Activated B cell treated with CpG ODN at 0.5 μM for 24 hours (primary cell): ENCODE results near the gene AP1G1. TPM values are rescaled to one million over a fixed set of nuclear protein-coding genes. Genes with fewer than 3 reads are reported as not detected.

Experiments
- ATAC-seq: fragments of 200-7000 bp; cut with Tn5 transposase; one replicate; pipeline ENCODE4 v1.10.0; 2021; ENCODE audit warnings: low read depth, mild to moderate bottlenecking, moderate library complexity
- CTCF ChIA-PET: fragments of 350-600 bp; sonication (Branson Sonifier 250); formaldehyde crosslinking; loops from one replicate; lab custom pipeline; 2021; ENCODE audit warnings: antibody characterized with exemption; lab: Charles Lee
- POLR2A ChIA-PET: fragments of 350-600 bp; sonication (Branson Sonifier 250); formaldehyde crosslinking; loops from one replicate; lab custom pipeline; 2021; ENCODE audit warnings: antibody characterized with exemption; lab: Charles Lee
- DNase-seq: peaks from one replicate; pipeline ENCODE4 v3.0.0; 2022
- H3K27ac Mint-ChIP-seq: one replicate; pipeline ENCODE4 v1.8.0; 2020; ENCODE audit warnings: mixed read lengths
- H3K27me3 Mint-ChIP-seq: one replicate; pipeline ENCODE4 v1.8.0; 2021; ENCODE audit warnings: mixed read lengths
- H3K36me3 Mint-ChIP-seq: one replicate; pipeline ENCODE4 v1.8.0; 2021; ENCODE audit warnings: low read depth, mixed read lengths
- H3K4me1 Mint-ChIP-seq: one replicate; pipeline ENCODE4 v1.8.0; 2021; ENCODE audit warnings: mixed read lengths
- H3K4me3 Mint-ChIP-seq: one replicate; pipeline ENCODE4 v1.8.0; 2020; ENCODE audit warnings: mild to moderate bottlenecking, mixed read lengths
- H3K9me3 Mint-ChIP-seq: one replicate; pipeline ENCODE4 v1.8.0; 2020; ENCODE audit warnings: mixed read lengths
- CTCF ChIP-seq: fragments of 200-600 bp; IDR thresholded peaks from one replicate; pipeline ENCODE4 v1.8.0; 2022; ENCODE audit warnings: antibody characterized with exemption, mild to moderate bottlenecking
- intact Hi-C: fragments of 100-400 bp; cut with micrococcal nuclease; formaldehyde crosslinking; loops from one replicate; pipeline ENCODE4 v1.15.1; 2024
- total RNA-seq: library from RNA; stranded (reverse); gene quantifications from 2 replicates; pipeline ENCODE4 v1.2.3, GENCODE V29; 2022

AP1G1 gene
- total RNA-seq, 1 donor from 2014 or later, result 120 TPM

- no peaks in the 10 kb centered on the region for H3K9me3 Mint-ChIP-seq
- H3K36me3 Mint-ChIP-seq, result peaks cover 40% of the 10 kb centered on the region
- H3K4me3 Mint-ChIP-seq, result peak overlapping the region; percentile 92
- no peaks in the 10 kb centered on the region for H3K27me3 Mint-ChIP-seq
- peak overlapping the region; percentile 98 for H3K27ac Mint-ChIP-seq
- POLR2A ChIA-PET, result interaction anchor here (0.8 to 1.3 kb wide), 7 partner anchors 9 to 48 kb away, joined by 3 to 16 read pairs (median 3); partner anchors contain the start of genes AP1G1 and ZNF821
- CTCF ChIA-PET, result interaction anchor here (0.8 to 1.1 kb wide), 2 partner anchors 36 to 37 kb away, joined by 4 to 5 read pairs; no protein-coding TSS in a partner anchor
- intact Hi-C loops, result no loop called here
- no peak for TF ChIP-seq CTCF
- peaks cover 51% of the 10 kb centered on the region for H3K4me1 Mint-ChIP-seq
- DNase-seq (no peak), ATAC-seq (no peak)
Observed at GRCh38 chr16:71846431-71846830, 37.8 kb upstream of the AP1G1 start.

GRCh38 chr16:71845639-71846430, 37.2 kb upstream of the AP1G1 start, which contains the start of gene ATXN1L:
Gene ATXN1L, plus strand, starts transcription at chr16:71845976. Its CDS starts 3,765 bp downstream, at chr16:71849741.
- intact Hi-C loops, result loop anchor here (1.0 kb wide), 5 partner anchors 28 to 162 kb away; partner anchors contain the start of genes DHODH and IST1
- Mint-ChIP-seq H3K4me3 (peak within 1 kb of the TSS; percentile 92), H3K4me1 (peaks cover 51% of the 10 kb centered on the region), H3K27me3 (no peaks in the 10 kb centered on the region), H3K36me3 (peaks cover 35% of the 10 kb centered on the region), H3K9me3 (no peaks in the 10 kb centered on the region), H3K27ac (peak within 1 kb of the TSS; percentile 98)
- ATAC-seq (peak; percentile 89), DNase-seq (peak; percentile 99)
- TF ChIP-seq CTCF, result no peak
- ChIA-PET CTCF (interaction anchor here (0.8 to 1.7 kb wide), 3 partner anchors 37 to 38 kb away, joined by 4 to 6 read pairs (median 5); no protein-coding TSS in a partner anchor), POLR2A (interaction anchor here (0.8 to 5.6 kb wide), 9 partner anchors 10 to 49 kb away, joined by 3 to 60 read pairs (median 4); partner anchors contain the start of genes AP1G1 and ZNF821)

GRCh38 chr16:71843572-71843971, 34.9 kb upstream of the AP1G1 start:
- POLR2A ChIA-PET, result interaction anchor here (0.7 to 5.6 kb wide), 8 partner anchors 9 to 73 kb away, joined by 3 to 60 read pairs (median 4); partner anchors contain the start of gene AP1G1
- peak overlapping the region; percentile 41 for H3K27ac Mint-ChIP-seq
- intact Hi-C loops, result no loop called here
- ATAC-seq, result no peak
- H3K27me3 Mint-ChIP-seq, result no peaks in the 10 kb centered on the region
- no peaks in the 10 kb centered on the region for H3K9me3 Mint-ChIP-seq
- peaks cover 51% of the 10 kb centered on the region for H3K4me1 Mint-ChIP-seq
- CTCF ChIA-PET, result interaction anchor here (1.2 kb wide), 1 partner anchor 39 kb away, joined by 4 read pairs; no protein-coding TSS in a partner anchor
- TF ChIP-seq CTCF, result no peak
- DNase-seq, result no peak
- H3K4me3 Mint-ChIP-seq, result no peak overlapping the region
- H3K36me3 Mint-ChIP-seq, result peaks cover 16% of the 10 kb centered on the region

GRCh38 chr16:71840052-71840451, 31.4 kb upstream of the AP1G1 start:
- POLR2A ChIA-PET, result interaction anchor here (5.6 kb wide), 1 partner anchor 31 kb away, joined by 60 read pairs; the partner anchor contains the start of gene AP1G1
- ATAC-seq, result no peak
- H3K4me3 Mint-ChIP-seq, result no peak overlapping the region
- CTCF ChIA-PET, result no interaction called here
- H3K27me3 Mint-ChIP-seq, result no peaks in the 10 kb centered on the region
- no peak for DNase-seq
- H3K27ac Mint-ChIP-seq, result no peak overlapping the region
- no peak for TF ChIP-seq CTCF
- intact Hi-C loops, result no loop called here
- no peaks in the 10 kb centered on the region for H3K36me3 Mint-ChIP-seq
- H3K9me3 Mint-ChIP-seq, result no peaks in the 10 kb centered on the region
- peaks cover 25% of the 10 kb centered on the region for H3K4me1 Mint-ChIP-seq

GRCh38 chr16:71837150-71837549, 28.5 kb upstream of the AP1G1 start:
- no peak for ATAC-seq
- H3K27me3 Mint-ChIP-seq, result no peaks in the 10 kb centered on the region
- CTCF ChIA-PET, result no interaction called here

More at GRCh38 chr16:71837150-71837549, 28.5 kb upstream of the AP1G1 start:
- intact Hi-C loops, result no loop called here
- Mint-ChIP-seq H3K27ac (no peak overlapping the region), H3K4me3 (no peak overlapping the region), H3K9me3 (no peaks in the 10 kb centered on the region), H3K4me1 (peaks cover 7% of the 10 kb centered on the region), H3K36me3 (no peaks in the 10 kb centered on the region)
- no peak for DNase-seq
- POLR2A ChIA-PET, result no interaction called here
- TF ChIP-seq CTCF, result no peak
